H1 (cell line): ENCODE data around the gene PTX4. TPM values are rescaled to one million over a fixed set of nuclear protein-coding genes. Genes with fewer than 3 reads are reported as not detected.

ENCODE experiments used
- CTCF ChIA-PET: fragments of 300-600 bp; sonication (Branson Sonifier 250); formaldehyde crosslinking; loops from one replicate; lab custom pipeline; 2021; ENCODE audit not compliant: partially characterized antibody; lab: Charles Lee
- POLR2A ChIA-PET: fragments of 300-600 bp; sonication (Branson Sonifier 250); formaldehyde crosslinking; loops from one replicate; lab custom pipeline; 2021; ENCODE audit warnings: inconsistent platforms; ENCODE audit not compliant: partially characterized antibody; lab: Charles Lee
- DNase-seq, 2 experiments: peaks; one replicate each; pipeline versions ENCODE4 v3.0.0 to v3.0.0-alpha.2; 2010 to 2022; ENCODE audit warnings: low spot score in 2 of 2, low read depth in 1 of 2, mixed read lengths in 1 of 2
- FAIRE-seq: peaks from 2 replicates; lab custom pipeline; 2011; peaks lifted over from hg19 to GRCh38; lab: Jason Lieb, UNC
- H2AFZ ChIP-seq: 2 replicates; pipeline ENCODE4 v1.8.1; 2012; ENCODE audit warnings: low read length, inconsistent platforms
- H2AK5ac ChIP-seq: 2 replicates; pipeline ENCODE4 v1.6.1; 2013; ENCODE audit warnings: low read depth, low read length
- H2BK120ac ChIP-seq: replicated peaks from 2 replicates; pipeline ENCODE3; 2013; ENCODE audit warnings: low read depth, low read length, inconsistent platforms
- H2BK12ac ChIP-seq: 2 replicates; pipeline ENCODE4 v1.6.1; 2013; ENCODE audit warnings: low read depth, low read length
- H2BK15ac ChIP-seq: 2 replicates; pipeline ENCODE4 v1.6.1; 2013; ENCODE audit warnings: low read length
- H2BK20ac ChIP-seq: 2 replicates; pipeline ENCODE4 v1.6.1; 2013; ENCODE audit warnings: low read length
- H2BK5ac ChIP-seq: 2 replicates; pipeline ENCODE4 v1.6.1; 2013; ENCODE audit warnings: low read depth, low read length
- H3K14ac ChIP-seq: 2 replicates; pipeline ENCODE4 v1.6.1; 2013; ENCODE audit warnings: inconsistent platforms; ENCODE audit not compliant: insufficient read length
- H3K18ac ChIP-seq: 2 replicates; pipeline ENCODE4 v1.6.1; 2013; ENCODE audit warnings: low read length; ENCODE audit errors: extremely low read depth
- H3K23ac ChIP-seq: 2 replicates; pipeline ENCODE4 v1.6.1; 2013; ENCODE audit warnings: inconsistent platforms; ENCODE audit not compliant: insufficient read length
- H3K23me2 ChIP-seq: 2 replicates; pipeline ENCODE4 v1.6.1; 2013; ENCODE audit warnings: low read depth, low read length
- H3K27ac ChIP-seq: 2 replicates; pipeline ENCODE4 v1.6.1; 2011; ENCODE audit warnings: low read depth, low read length, inconsistent platforms
- H3K27me3 ChIP-seq, 4 experiments: replicated peaks in 1 of 4; 1 replicate in 1 of 4; 2 replicates in 3 of 4; pipeline versions ENCODE4 v1.6.1 to v1.8.1; 2011 to 2013; ENCODE audit warnings: low read length in 3 of 4, mild to moderate bottlenecking in 3 of 4, inconsistent platforms in 2 of 4, mixed read lengths in 2 of 4, moderate library complexity in 1 of 4; ENCODE audit not compliant: control insufficient read depth in 3 of 4, insufficient read depth in 3 of 4; ENCODE audit errors: extremely low read depth in 1 of 4
- H3K36me3 ChIP-seq, 4 experiments: 2 replicates each; pipeline versions ENCODE4 v1.6.1 to v1.8.1; 2011 to 2013; ENCODE audit warnings: mild to moderate bottlenecking in 4 of 4, low read length in 3 of 4, moderate library complexity in 2 of 4, control low read depth in 1 of 4, inconsistent platforms in 1 of 4; ENCODE audit not compliant: insufficient read depth in 4 of 4, control insufficient read depth in 2 of 4
- H3K4ac ChIP-seq: replicated peaks from 2 replicates; pipeline ENCODE3; 2013; ENCODE audit warnings: low read length, low read depth, mixed read lengths, inconsistent platforms; ENCODE audit not compliant: insufficient read length
- H3K4me1 ChIP-seq, 4 experiments: replicated peaks in 1 of 4; 1 replicate in 1 of 4; 2 replicates in 3 of 4; pipeline versions ENCODE4 v1.6.1 to v1.8.1; 2011 to 2013; ENCODE audit warnings: low read length in 3 of 4, inconsistent platforms in 2 of 4, mixed read lengths in 1 of 4; ENCODE audit not compliant: insufficient read depth in 4 of 4, control insufficient read depth in 3 of 4
- H3K4me2 ChIP-seq, 2 experiments: 2 replicates each; pipeline versions ENCODE4 v1.6.1 to v1.8.1; 2011 to 2013; ENCODE audit warnings: low read depth in 2 of 2, low read length in 2 of 2, control low read depth in 1 of 2, inconsistent platforms in 1 of 2, mild to moderate bottlenecking in 1 of 2; ENCODE audit not compliant: insufficient read depth in 1 of 2
- H3K4me3 ChIP-seq, 4 experiments: fragments of 200-600, 300-600 bp in 1 of 4; sonication (generic), shearing (Covaris generic), sonication (Bioruptor Twin) in 1 of 4; 2 replicates each; pipeline versions ENCODE4 v1.5.1 to v1.8.1; 2011 to 2016; ENCODE audit warnings: low read length in 4 of 4, low read depth in 3 of 4, control low read depth in 2 of 4, inconsistent platforms in 2 of 4, mild to moderate bottlenecking in 2 of 4, mixed read lengths in 1 of 4, moderate library complexity in 1 of 4; ENCODE audit not compliant: insufficient read depth in 2 of 4; ENCODE audit errors: extremely low read depth in 1 of 4
- H3K56ac ChIP-seq: replicated peaks from 2 replicates; pipeline ENCODE3; 2013; ENCODE audit warnings: low read depth, mild to moderate bottlenecking, mixed read lengths, low read length, inconsistent platforms; ENCODE audit not compliant: insufficient read length
- H3K79me1 ChIP-seq: 2 replicates; pipeline ENCODE4 v1.6.1; 2013; ENCODE audit warnings: low read depth, low read length, control low read depth
- H3K79me2 ChIP-seq, 2 experiments: 2 replicates each; pipeline versions ENCODE4 v1.6.1 to v1.8.1; 2012 to 2013; ENCODE audit warnings: low read length in 2 of 2, mild to moderate bottlenecking in 2 of 2, inconsistent platforms in 1 of 2; ENCODE audit not compliant: insufficient read depth in 2 of 2, control insufficient read depth in 1 of 2
- H3K9ac ChIP-seq, 4 experiments: replicated peaks in 1 of 4; 1 replicate in 1 of 4; 2 replicates in 3 of 4; pipeline versions ENCODE4 v1.6.1 to v1.8.1; 2011 to 2013; ENCODE audit warnings: low read depth in 3 of 4, low read length in 3 of 4, control low read depth in 2 of 4, mild to moderate bottlenecking in 2 of 4, moderate library complexity in 2 of 4, inconsistent platforms in 1 of 4; ENCODE audit errors: extremely low read depth in 1 of 4
- H3K9me3 ChIP-seq, 2 experiments: 2 replicates each; pipeline versions ENCODE4 v1.6.1 to v1.8.1; 2012 to 2013; ENCODE audit warnings: mild to moderate bottlenecking in 2 of 2, moderate library complexity in 2 of 2, control low read depth in 1 of 2, inconsistent platforms in 1 of 2, low read depth in 1 of 2, low read length in 1 of 2, mixed read lengths in 1 of 2; ENCODE audit not compliant: insufficient read depth in 2 of 2
- H4K20me1 ChIP-seq, 2 experiments: replicated peaks in 1 of 2; 2 replicates each; pipeline versions ENCODE3 to v1.8.1; 2011 to 2013; ENCODE audit warnings: inconsistent platforms in 2 of 2, low read length in 2 of 2, mild to moderate bottlenecking in 1 of 2; ENCODE audit not compliant: insufficient read depth in 2 of 2, control insufficient read depth in 1 of 2
- H4K5ac ChIP-seq: 2 replicates; pipeline ENCODE4 v1.6.1; 2013; ENCODE audit warnings: low read length, low read depth, mixed read lengths, inconsistent platforms; ENCODE audit not compliant: insufficient read length
- H4K8ac ChIP-seq: 2 replicates; pipeline ENCODE4 v1.8.0; 2013; ENCODE audit warnings: mild to moderate bottlenecking, moderate library complexity, low read length, inconsistent platforms; ENCODE audit not compliant: insufficient read depth; ENCODE audit errors: extremely low read depth
- H4K91ac ChIP-seq: replicated peaks from 2 replicates; pipeline ENCODE3; 2013; ENCODE audit warnings: low read length, mixed read lengths, inconsistent platforms; ENCODE audit not compliant: insufficient read length
- TBP ChIP-seq: IDR thresholded peaks from 2 replicates; pipeline ENCODE4 v1.6.1; 2011; ENCODE audit warnings: low read depth, low read length, improper control_type of control experiment
- WGBS, 2 experiments: shearing (Covaris generic) in 1 of 2; methylation state at CpG; one replicate each; pipeline versions ENCODE4 v1.1.6 to v1.1.7; 2013 to 2015; ENCODE audit warnings: low lambda C conversion rate in 2 of 2, mixed read lengths in 2 of 2, inconsistent platforms in 1 of 2, low coverage in 1 of 2, missing lambda C conversion rate in 1 of 2; ENCODE audit not compliant: insufficient replicate concordance in 2 of 2, insufficient coverage in 1 of 2, insufficient read length in 1 of 2; ENCODE audit errors: extremely low coverage in 1 of 2, missing lambda C conversion rate in 1 of 2; 5-methylcytosine and 5-hydroxymethylcytosine counted together
- polyA plus RNA-seq, 7 experiments: library from polyadenylated mRNA; depleted of rRNA in 3 of 7; stranded (reverse) in 5 of 7; unstranded in 2 of 7; fragments of >200 nt in 5 of 7; fragments of 200-250 nt in 2 of 7; gene quantifications; 1 replicate in 5 of 7; 2 replicates in 1 of 7; 4 replicates in 1 of 7; pipeline versions ENCODE4 v1.2.1 to v1.2.3, GENCODE V29; 2011 to 2013; ENCODE audit warnings: missing spikeins in 2 of 7, mixed read lengths in 2 of 7
- total RNA-seq: library from RNA; stranded (reverse); fragmentation: NEBNext Ultra II Directional; extraction: Animal tissue kit (Norgen Biotek cat#: 25700); gene quantifications from 2 replicates; pipeline ENCODE4 v1.2.1, GENCODE V29; 2021

Gene PTX4
- total and polyA plus RNA-seq, 2 of the 8 experiments (the other 6 are each of a cell fraction or from before 2014, with no cell fraction given): not detected

DNA sequence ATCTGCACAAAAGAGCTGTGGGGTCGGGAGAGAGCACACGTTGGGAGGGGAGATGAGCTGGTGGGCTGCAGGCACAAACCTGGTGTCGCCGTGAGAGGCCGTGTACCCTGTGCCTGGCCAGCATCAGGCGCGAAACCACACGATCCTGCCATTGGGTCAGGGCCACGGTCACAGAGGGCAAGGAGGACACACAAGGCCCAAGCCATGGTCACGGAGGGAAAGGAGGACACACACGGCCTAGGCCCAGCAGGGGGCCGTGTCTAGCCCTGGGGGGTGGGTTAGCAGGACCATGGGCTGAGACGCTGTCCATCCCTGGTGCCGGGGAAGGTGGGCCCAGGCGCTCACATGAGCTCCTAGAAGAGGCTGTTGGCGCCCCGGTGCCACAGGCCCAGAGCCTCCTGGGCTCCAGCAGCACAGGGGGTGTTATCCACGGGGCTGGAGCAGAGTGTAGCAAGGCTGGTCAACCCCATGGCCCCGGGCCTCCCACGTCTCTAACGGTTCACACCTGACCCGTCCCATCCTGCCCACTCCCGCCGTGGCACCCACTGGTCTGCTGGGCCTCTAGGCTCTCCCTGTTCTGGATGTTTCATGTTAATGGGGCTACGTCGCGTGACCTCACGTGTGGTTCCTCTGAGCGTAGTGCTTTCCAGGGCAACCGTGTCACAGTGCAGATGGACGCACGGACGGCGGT is 36.9 kb downstream of the PTX4 start:
- H3K4ac ChIP-seq: no peak overlapping the region
- H3K23me2 ChIP-seq: no peaks in the 10 kb centered on the region
- H3K27ac ChIP-seq: no peak overlapping the region
- DNase-seq: no peak
- no peak overlapping the region for H3K14ac ChIP-seq
- no peak overlapping the region for H2AK5ac ChIP-seq
- H4K20me1 ChIP-seq: peaks cover 2 to 13% of the 10 kb centered on the region in 2 experiments
- TF ChIP-seq TBP: no peak
- no peak overlapping the region for H3K9ac ChIP-seq
- peaks cover 0 to 44% (median 12%) of the 10 kb centered on the region in 4 experiments; a peak in 5 of 8 replicates for H3K36me3 ChIP-seq
- H2BK12ac ChIP-seq: no peak overlapping the region
- H3K18ac ChIP-seq: no peak overlapping the region
- ChIA-PET CTCF (interaction anchor here (1.8 to 2.5 kb wide), 2 partner anchors 13 to 19 kb away, joined by 4 to 8 read pairs; no protein-coding TSS in a partner anchor), POLR2A (interaction anchor here (0.6 kb wide), 1 partner anchor 140 kb away, joined by 3 read pairs; no protein-coding TSS in a partner anchor)
- H3K9me3 ChIP-seq: no peaks in the 10 kb centered on the region
- no peaks in the 10 kb centered on the region for H3K27me3 ChIP-seq
- H4K8ac ChIP-seq: no peak overlapping the region
- no peak overlapping the region for H3K56ac ChIP-seq
- H3K4me1 ChIP-seq: no peaks in the 10 kb centered on the region
- H4K91ac ChIP-seq: no peak overlapping the region
- H2BK5ac ChIP-seq: no peak overlapping the region
- FAIRE-seq: no peak
- H4K5ac ChIP-seq: no peak overlapping the region
- H2AFZ ChIP-seq: no peak overlapping the region
- WGBS, 2 experiments: 96% methylated on average over 29 of the region's 34 CpGs; no CpG with 5 or more reads in 1 of the 2 experiments
- H3K4me3 ChIP-seq: no peak overlapping the region
- H3K79me1 ChIP-seq: no peaks in the 10 kb centered on the region
- no peak overlapping the region for H2BK15ac ChIP-seq
- no peak overlapping the region for H2BK120ac ChIP-seq
- no peak overlapping the region for H3K23ac ChIP-seq
- no peak overlapping the region for H2BK20ac ChIP-seq
- no peaks in the 10 kb centered on the region for H3K79me2 ChIP-seq
- H3K4me2 ChIP-seq: no peak overlapping the region
